Neutrophil (primary cell): ENCODE data around the gene ABR.

Experiments
- H3K27ac ChIP-seq: fragments of 200-600 bp; sonication (generic); 2 replicates; pipeline ENCODE4 v1.5.1; 2016; ENCODE audit warnings: mild to moderate bottlenecking, moderate library complexity
- H3K27me3 ChIP-seq: fragments of 200-600 bp; sonication (generic); 2 replicates; pipeline ENCODE4 v1.6.0; 2016; ENCODE audit warnings: mild to moderate bottlenecking
- H3K36me3 ChIP-seq: fragments of 200-600 bp; sonication (generic); 2 replicates; pipeline ENCODE4 v1.5.1; 2017
- H3K4me1 ChIP-seq, 2 experiments: fragments of 200-600 bp in 1 of 2; sonication (generic) in 1 of 2; 1 replicate in 1 of 2; 2 replicates in 1 of 2; pipeline versions ENCODE4 v1.5.1 to v1.6.1; 2013 to 2016; ENCODE audit warnings: low read depth in 1 of 2, low read length in 1 of 2, mild to moderate bottlenecking in 1 of 2, moderate library complexity in 1 of 2; ENCODE audit not compliant: control insufficient read depth in 1 of 2, insufficient read depth in 1 of 2
- H3K4me3 ChIP-seq, 2 experiments: fragments of 200-600 bp in 1 of 2; sonication (generic) in 1 of 2; 1 replicate in 1 of 2; 2 replicates in 1 of 2; pipeline ENCODE4 v1.5.1; 2013 to 2016; ENCODE audit warnings: low read depth in 1 of 2, low read length in 1 of 2, mild to moderate bottlenecking in 1 of 2, moderate library complexity in 1 of 2
- H3K9me3 ChIP-seq: fragments of 200-600 bp; sonication (generic); 2 replicates; pipeline ENCODE4 v1.5.1; 2016
- TF ChIP-seq, protein P1 (sequence below): fragments of 200-600 bp; sonication (generic); IDR thresholded peaks from 2 replicates; pipeline ENCODE4 v1.5.1; 2016; ENCODE audit warnings: antibody characterized with exemption

ABR gene

GRCh38 chr17:1164935-1165556 lies 14.7 kb downstream of the ABR start:
- Histone ChIP-seq H3K36me3 (no peaks in the 10 kb centered on the region), H3K27ac (no peak overlapping the region), H3K27me3 (no peaks in the 10 kb centered on the region), H3K4me1 (no peaks in the 10 kb centered on the region), H3K4me3 (no peak overlapping the region), H3K9me3 (no peaks in the 10 kb centered on the region)
- TF ChIP-seq, protein P1, sequence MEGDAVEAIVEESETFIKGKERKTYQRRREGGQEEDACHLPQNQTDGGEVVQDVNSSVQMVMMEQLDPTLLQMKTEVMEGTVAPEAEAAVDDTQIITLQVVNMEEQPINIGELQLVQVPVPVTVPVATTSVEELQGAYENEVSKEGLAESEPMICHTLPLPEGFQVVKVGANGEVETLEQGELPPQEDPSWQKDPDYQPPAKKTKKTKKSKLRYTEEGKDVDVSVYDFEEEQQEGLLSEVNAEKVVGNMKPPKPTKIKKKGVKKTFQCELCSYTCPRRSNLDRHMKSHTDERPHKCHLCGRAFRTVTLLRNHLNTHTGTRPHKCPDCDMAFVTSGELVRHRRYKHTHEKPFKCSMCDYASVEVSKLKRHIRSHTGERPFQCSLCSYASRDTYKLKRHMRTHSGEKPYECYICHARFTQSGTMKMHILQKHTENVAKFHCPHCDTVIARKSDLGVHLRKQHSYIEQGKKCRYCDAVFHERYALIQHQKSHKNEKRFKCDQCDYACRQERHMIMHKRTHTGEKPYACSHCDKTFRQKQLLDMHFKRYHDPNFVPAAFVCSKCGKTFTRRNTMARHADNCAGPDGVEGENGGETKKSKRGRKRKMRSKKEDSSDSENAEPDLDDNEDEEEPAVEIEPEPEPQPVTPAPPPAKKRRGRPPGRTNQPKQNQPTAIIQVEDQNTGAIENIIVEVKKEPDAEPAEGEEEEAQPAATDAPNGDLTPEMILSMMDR, result no peak

GRCh38 chr17:1162116-1162855 lies 17.5 kb downstream of the ABR start:
- H3K4me3 ChIP-seq, result no peak overlapping the region
- H3K27ac ChIP-seq, result no peak overlapping the region
- no peaks in the 10 kb centered on the region for H3K4me1 ChIP-seq
- H3K9me3 ChIP-seq, result no peaks in the 10 kb centered on the region
- H3K36me3 ChIP-seq, result no peaks in the 10 kb centered on the region
- no peaks in the 10 kb centered on the region for H3K27me3 ChIP-seq
- TF ChIP-seq, protein P1, result no peak

DNA sequence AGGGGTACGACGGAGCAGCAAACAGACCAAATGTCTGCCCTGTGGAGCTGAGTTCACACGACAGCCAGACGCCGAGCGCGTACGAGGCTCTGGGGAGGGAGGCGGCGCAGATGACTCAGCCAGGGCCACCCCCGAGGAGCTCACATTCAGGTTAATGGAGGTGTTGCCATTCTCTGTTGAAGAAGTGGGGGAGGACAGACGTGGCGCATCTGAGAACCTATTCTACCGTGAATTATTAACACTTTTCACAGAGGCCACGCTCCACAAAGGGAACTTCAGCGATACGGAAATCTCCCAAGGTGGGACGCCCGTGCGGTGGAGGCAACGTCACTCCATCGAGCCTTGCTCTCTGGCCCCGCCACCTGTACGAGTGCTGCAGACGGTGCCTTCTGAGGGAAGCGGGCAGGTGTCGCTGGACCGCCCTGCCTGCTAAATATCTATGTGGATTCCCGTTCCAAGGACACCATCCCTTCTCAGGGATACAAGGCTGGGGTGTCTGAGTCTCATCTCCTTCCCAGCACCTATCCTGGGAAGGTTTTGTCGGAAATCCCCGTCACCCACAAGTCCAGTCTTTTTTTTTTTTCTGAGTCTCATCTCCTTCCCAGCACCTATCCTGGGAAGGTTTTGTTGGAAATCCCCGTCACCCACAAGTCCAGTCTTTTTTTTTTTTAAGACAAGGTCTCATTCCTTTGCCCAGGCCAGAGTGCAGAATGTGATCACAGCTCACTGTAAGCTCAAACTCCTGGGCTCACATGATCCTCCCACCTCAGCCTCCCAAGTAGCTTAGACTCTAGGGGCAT lies 19.0 kb downstream of the ABR start:
- Histone ChIP-seq H3K4me1 (no peaks in the 10 kb centered on the region), H3K4me3 (no peak overlapping the region), H3K9me3 (no peaks in the 10 kb centered on the region), H3K36me3 (no peaks in the 10 kb centered on the region), H3K27ac (no peak overlapping the region), H3K27me3 (no peaks in the 10 kb centered on the region)
- TF ChIP-seq, protein P1, result no peak

GRCh38 chr17:1159431-1160180 lies 20.2 kb downstream of the ABR start:
- H3K36me3 ChIP-seq, result no peaks in the 10 kb centered on the region
- no peaks in the 10 kb centered on the region for H3K27me3 ChIP-seq
- no peaks in the 10 kb centered on the region for H3K9me3 ChIP-seq
- H3K27ac ChIP-seq, result no peak overlapping the region
- H3K4me3 ChIP-seq, result no peak overlapping the region
- TF ChIP-seq, protein P1, result no peak
- no peaks in the 10 kb centered on the region for H3K4me1 ChIP-seq

DNA sequence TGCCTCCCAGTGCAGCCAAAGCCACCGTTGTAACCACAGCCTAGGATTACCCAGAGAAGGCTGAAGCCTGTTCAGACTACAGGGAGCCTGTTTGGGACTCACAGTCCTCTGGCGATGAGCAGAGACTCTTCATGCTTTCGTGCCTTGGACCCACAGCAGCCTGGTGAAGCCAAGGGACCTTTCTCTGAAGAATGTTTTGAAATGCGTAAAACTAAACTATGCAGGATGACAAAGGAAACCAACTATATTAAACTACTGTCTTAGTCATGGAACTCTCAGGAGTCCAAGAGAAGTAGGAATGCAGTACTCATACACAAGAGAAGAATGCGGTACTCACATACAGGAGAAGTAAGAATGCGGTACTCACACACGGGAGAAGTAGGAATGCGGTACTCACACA lies 20.9 kb downstream of the ABR start:
- no peaks in the 10 kb centered on the region for H3K4me1 ChIP-seq
- no peaks in the 10 kb centered on the region for H3K9me3 ChIP-seq
- H3K27me3 ChIP-seq, result no peaks in the 10 kb centered on the region
- no peak overlapping the region for H3K27ac ChIP-seq
- H3K4me3 ChIP-seq, result no peak overlapping the region
- TF ChIP-seq, protein P1, result no peak
- no peaks in the 10 kb centered on the region for H3K36me3 ChIP-seq
